ENCODE data around the gene GPR141.
A peak's percentile ranks its signal among the peaks of the same experiment; 100 is the strongest.

GPR141 gene

DNA sequence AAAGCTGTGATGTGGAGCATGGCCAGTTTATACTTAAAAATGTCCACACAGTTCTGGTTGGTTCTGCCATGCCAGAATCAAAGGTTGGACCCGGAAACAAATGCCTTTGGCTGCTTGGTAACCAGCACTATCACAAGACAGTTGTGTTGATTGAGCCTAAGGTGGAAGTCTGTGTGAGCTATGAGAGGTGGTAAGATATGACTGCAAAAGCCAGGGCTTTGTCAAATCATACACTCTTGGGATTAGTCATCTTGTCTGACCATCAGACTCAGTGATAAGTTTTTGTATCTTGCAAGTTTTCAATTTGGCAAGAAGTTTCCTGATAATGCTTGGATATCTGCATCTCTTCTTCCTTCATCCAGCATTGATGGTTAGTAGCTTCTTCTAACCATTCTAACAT lies 35.5 kb downstream of the GPR141 start:
- H3K27ac ChIP-seq: no peak overlapping the region

DNA sequence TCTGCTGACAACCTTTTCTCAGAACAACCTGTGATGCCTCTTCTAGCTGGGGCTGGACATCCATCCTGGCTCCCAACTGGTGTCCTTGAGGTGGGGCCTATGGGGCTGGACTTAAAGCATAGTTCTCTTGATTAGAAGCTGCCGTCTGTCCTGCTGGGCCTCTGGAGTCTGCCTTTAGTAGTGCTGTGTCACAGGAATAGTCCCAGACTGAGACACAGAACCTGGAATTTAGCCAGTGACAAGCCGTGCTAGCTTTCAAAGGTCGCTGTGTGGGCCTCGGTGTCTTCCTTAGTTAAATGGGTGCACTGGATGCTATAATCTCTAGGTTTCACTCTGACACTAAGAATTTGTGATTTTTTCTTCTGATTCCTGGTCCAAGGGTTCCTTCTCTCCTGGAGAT lies 41.2 kb downstream of the GPR141 start:
- peak overlapping the region; percentile 7; the same call in 1 of the 2 replicates for H3K27ac ChIP-seq
- TF ChIP-seq, protein P1, sequence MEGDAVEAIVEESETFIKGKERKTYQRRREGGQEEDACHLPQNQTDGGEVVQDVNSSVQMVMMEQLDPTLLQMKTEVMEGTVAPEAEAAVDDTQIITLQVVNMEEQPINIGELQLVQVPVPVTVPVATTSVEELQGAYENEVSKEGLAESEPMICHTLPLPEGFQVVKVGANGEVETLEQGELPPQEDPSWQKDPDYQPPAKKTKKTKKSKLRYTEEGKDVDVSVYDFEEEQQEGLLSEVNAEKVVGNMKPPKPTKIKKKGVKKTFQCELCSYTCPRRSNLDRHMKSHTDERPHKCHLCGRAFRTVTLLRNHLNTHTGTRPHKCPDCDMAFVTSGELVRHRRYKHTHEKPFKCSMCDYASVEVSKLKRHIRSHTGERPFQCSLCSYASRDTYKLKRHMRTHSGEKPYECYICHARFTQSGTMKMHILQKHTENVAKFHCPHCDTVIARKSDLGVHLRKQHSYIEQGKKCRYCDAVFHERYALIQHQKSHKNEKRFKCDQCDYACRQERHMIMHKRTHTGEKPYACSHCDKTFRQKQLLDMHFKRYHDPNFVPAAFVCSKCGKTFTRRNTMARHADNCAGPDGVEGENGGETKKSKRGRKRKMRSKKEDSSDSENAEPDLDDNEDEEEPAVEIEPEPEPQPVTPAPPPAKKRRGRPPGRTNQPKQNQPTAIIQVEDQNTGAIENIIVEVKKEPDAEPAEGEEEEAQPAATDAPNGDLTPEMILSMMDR (conservative IDR thresholded peaks at IDR 0.05): no peak

More for the DNA sequence above, 35.5 kb downstream of the GPR141 start:
- TF ChIP-seq, protein P1 (conservative IDR thresholded peaks at IDR 0.05): no peak

DNA sequence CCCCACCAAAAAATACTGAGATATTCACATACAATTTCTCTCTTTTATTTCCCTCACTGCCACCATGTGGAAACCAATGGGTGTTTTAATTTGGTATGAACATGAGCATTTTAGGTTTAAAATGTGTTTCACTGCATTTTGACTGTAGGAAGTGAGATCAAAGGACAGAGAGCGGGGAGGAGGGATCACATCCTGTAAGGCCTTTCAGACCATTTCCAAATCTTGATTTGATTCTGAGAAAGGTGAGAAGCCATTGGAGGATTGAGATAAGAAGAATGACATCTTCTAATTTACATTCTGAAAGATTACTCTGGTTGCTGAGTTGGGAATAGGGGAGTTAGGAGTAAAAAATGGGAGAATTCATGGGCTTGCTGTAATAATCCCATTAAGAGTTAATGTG lies 42.5 kb downstream of the GPR141 start:
- no peak overlapping the region for H3K27ac ChIP-seq
- TF ChIP-seq, protein P1 (conservative IDR thresholded peaks at IDR 0.05): no peak

DNA sequence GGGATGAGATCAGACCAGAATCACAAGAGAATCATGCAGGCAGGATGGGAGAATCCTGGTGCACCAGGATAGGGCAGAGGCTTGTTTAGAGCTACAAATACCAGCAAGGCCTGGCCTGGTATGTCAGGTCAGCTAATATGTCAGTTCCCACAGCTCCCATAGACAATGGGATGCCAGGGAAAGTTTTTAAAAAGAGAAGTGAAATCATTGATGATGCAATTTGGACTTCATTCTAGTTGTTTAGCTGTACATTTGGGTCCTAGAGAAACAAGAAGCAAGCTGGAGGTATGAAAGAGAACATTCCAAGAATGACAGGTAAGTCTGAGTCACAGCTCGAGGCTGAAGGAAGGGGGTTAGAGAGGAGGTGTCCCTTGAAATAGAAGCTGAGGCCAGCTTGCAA lies 45.2 kb downstream of the GPR141 start:
- no peak overlapping the region for H3K27ac ChIP-seq
- TF ChIP-seq, protein P1 (conservative IDR thresholded peaks at IDR 0.05): no peak

DNA sequence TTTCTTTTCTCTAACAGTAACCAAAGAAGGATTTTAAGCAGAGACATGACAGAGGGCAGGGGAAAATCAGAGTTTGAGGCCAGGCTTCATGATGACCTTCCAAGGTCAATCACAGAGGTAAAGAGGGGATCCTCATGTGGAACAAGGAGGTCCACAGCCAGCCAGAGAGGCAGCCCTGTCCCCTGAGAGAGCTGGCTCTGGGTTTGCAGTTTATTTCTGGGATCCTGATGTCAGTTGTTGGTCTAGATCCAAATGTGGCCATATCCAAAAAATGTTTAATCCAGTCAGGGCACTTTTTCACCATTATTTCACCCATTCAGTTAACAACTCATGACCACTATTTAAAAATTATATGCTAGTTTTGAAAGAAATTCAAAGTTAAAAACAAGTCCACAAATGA lies 45.6 kb downstream of the GPR141 start:
- H3K27ac ChIP-seq: no peak overlapping the region
- TF ChIP-seq, protein P1 (conservative IDR thresholded peaks at IDR 0.05): no peak

DNA sequence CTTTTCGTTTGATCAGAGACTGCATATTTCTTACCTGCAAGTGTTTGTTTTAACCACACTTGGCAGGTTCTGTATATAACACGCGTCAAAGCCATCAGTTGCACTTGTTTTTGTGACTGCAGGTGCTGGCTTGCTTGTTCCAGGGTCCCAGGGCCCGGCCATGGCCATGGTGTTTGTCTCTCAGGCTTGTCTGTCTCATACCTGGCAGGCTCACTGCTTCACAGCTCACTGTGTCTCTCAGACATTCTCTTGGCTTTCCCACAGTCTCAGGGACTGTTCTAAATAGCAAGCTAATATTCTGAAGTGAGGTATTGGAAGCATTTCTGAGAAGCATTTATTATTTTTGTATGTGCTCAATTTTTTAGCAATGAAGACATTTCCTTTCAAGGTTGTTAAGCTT lies 46.9 kb downstream of the GPR141 start:
- TF ChIP-seq, protein P1 (conservative IDR thresholded peaks at IDR 0.05): no peak
- H3K27ac ChIP-seq: peak overlapping the region; percentile 41

DNA sequence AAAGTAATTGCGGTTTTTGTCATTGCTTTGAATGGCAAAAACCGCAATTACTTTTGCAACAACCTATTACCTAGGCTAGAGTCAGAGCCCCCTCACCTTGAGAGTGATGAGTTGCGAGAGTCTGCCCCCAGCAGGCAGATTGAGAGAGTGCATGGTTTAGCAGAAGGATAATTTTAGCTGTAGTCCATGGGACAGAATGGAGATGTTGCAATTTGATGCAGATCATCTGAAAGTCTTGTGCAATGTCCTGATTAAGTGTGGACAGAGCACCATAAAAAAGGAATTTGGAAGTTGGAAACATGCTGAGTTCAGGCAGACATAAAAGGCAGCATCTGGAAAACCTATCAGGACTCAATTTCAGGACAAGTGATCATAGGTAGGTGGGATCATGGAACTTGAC lies 48.7 kb downstream of the GPR141 start:
- TF ChIP-seq, protein P1 (conservative IDR thresholded peaks at IDR 0.05): peak; percentile 71
- no peak overlapping the region for H3K27ac ChIP-seq

DNA sequence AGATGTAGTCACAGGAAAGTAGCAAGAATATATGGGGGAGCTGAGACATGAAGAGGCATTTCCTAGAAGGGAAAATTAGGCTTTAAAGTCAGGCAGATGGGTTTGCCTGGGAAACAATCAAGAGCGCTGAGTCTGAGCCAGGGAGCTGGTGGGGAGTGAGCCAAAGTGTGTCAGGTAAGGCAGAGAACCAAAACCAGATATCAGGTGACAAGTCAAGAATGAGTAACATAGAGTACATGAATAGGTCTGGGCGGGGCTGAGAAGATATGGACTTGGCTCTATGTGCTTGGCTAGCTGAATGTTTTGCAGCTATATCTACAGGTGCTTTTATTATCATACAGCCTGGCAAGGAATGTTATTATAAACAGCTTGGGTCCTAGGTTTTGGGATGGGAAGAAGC lies 49.3 kb downstream of the GPR141 start:
- TF ChIP-seq, protein P1 (conservative IDR thresholded peaks at IDR 0.05): no peak
- no peak overlapping the region for H3K27ac ChIP-seq
